Dedifferentiated amniotic fluid mesenchymal stem cell (primary cell): ENCODE measurements around the gene IL13.
"Not testable (repeated sequence)": the region's sequence is repeated elsewhere in the genome, so short reads cannot be mapped to it uniquely, and the experiment has no call there.

ENCODE experiments used
- DNase-seq: peaks from one replicate; pipeline ENCODE4 v3.0.0-alpha.2; 2016; ENCODE audit errors: extremely low spot score

The IL13 gene

DNA sequence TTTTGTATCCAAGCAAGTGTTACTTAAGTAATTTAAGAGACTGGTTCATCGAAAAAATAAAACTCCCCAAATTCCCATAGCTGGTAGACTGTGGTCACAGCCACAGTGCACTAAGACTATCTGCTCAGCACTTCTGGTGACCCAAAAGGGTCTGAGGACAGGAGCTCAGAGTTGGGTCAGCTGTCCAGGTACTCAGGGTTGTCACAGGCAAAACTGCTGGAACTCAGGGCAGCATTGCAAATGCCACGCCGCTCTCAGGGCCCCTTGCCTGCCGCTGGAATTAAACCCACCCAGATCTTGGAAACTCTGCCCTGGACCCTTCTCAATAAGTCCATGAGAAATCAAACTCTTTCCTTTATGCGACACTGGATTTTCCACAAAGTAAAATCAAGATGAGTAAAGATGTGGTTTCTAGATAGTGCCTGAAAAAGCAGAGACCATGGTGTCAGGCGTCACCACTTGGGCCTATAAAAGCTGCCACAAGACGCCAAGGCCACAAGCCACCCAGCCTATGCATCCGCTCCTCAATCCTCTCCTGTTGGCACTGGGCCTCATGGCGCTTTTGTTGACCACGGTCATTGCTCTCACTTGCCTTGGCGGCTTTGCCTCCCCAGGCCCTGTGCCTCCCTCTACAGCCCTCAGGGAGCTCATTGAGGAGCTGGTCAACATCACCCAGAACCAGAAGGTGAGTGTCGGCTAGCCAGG, at the start of gene IL13:
TSS of gene IL13 (plus strand) at position 498 of the 705 bp plus-strand sequence. CDS start at position 512, 14 bp downstream.
- no peak for DNase-seq

- no peak for DNase-seq
Observed at GRCh38 chr5:132611965-132612364, 46.0 kb upstream of the IL13 start.

- DNase-seq, result no peak
Observed at GRCh38 chr5:132612846-132613245, 45.1 kb upstream of the IL13 start.

- no peak for DNase-seq
Observed at GRCh38 chr5:132621699-132622098, 36.3 kb upstream of the IL13 start.

DNA sequence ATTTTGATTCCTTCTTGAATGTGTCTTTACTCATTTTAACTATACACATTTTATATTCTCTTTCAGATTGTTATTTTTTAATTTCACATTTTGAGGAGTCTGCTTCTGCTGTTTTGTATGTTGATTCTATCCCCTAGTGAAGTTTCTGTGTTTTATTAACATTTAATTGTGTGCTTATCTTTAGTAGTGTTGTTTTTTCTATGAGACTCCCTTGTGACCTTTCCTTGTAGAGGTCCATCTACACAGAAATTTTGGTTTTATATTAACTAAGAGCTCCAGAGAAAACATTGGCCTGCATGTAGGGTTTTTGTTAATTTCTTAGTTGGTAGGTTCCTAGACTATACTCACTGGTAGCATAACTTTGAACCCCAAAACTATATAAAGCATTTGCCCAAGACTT, 35.4 kb upstream of the IL13 start:
- DNase-seq, result no peak

DNA sequence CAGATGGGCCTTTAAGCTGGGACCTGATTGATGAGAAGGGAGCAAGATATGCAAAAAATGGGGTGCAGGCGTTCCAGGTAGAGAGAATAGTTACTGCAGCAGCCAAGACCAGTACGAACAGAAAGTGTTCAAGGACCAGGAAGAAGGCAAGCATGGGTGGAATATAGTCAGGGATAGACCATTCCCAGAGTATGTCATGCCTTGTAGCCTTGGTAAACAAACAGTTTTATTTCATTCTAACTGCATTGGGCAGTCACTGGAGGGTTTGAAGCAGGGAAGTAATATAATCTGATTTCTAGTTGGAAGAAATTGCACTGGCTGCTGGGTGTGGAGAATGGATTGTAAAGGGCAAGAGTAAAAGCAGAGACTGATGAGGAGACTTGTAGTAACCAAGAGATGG, 30.5 kb upstream of the IL13 start:
- DNase-seq, result no peak

- no peak for DNase-seq
Observed at GRCh38 chr5:132628814-132629213, 29.2 kb upstream of the IL13 start.

DNA sequence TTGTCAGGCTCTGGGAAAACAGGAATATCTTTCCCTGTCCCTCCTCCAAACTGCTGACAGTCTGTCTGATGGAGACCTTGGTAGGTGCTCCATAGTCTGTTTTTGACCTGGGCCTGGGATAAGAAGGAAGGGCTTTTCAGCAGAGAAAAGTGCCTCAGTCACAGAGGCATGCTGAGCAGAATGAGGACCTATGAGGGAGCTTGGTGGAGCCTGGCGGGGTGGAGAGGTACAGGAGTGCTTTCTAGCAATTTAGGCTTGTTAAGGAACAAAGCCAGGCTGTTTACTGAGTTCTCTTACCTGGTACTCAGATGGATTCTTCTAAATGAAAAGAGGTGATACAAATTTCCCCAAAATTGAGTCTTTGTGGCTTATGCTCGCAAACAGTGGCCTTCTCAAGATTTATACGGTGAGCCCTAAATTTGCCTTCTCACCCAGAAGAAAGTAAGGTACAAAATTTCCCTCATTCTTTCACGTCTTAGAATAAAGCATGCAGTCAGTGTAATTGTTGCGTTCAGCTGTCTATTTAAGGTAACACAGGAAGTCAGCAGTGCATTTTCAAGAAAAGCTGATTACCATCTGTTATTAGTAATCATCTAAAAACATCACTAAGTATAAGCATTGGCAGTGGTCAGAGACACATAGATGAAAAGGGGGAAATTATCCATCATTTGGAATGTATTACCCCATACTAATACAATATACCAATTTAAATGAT, 28.6 kb upstream of the IL13 start:
- no peak for DNase-seq

DNA sequence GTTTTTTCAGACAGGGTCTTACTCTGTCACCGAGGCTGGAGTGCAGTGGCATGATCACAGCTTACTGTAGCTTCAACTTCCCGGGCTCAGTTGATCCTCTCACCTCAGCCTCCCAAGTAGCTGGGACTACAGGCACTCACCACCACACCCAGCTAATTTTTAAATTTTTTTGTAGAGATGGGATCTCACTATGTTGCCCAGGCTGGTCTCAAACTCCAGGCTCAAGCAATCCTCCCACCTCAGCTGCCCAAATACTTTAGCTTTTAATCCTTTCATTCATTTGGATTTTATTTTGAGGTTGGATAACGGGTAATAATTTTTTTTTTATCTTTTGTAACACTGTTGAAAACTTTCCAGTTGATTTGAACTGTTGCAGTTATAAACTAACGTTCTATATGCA, 24.4 kb upstream of the IL13 start:
- not testable (repeated sequence) for DNase-seq

- DNase-seq, result no peak
Observed at GRCh38 chr5:132635873-132636272, 22.1 kb upstream of the IL13 start.

DNA sequence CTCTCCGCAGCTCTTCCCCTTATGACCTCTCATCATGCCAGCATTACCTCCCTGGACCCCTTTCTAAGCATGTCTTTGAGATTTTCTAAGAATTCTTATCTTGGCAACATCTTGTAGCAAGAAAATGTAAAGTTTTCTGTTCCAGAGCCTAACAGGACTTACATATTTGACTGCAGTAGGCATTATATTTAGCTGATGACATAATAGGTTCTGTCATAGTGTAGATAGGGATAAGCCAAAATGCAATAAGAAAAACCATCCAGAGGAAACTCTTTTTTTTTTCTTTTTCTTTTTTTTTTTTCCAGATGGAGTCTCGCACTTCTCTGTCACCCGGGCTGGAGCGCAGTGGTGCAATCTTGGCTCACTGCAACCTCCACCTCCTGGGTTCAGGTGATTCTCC, 20.7 kb upstream of the IL13 start:
- DNase-seq, result no peak

DNA sequence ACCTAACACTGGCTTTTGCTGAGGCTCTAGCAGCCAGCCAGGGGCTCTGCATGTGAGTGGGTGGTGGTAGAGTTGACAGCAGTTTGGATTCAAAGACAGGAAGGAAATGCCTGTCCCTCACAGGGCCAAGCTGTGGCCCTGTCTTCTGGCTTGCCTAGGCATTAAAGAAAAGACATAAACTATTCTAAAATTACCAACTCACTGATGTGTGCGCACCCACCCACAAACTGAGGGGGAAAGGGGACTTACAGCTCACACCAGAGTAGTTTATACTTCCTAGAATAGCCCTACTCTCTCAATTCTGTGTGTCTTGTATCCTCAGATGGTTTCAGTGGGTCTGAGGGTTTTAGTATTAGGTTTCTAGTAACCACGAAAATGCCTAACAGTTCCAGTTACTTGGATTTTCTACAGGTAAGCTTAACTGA, 18.3 kb upstream of the IL13 start:
- no peak for DNase-seq

DNA sequence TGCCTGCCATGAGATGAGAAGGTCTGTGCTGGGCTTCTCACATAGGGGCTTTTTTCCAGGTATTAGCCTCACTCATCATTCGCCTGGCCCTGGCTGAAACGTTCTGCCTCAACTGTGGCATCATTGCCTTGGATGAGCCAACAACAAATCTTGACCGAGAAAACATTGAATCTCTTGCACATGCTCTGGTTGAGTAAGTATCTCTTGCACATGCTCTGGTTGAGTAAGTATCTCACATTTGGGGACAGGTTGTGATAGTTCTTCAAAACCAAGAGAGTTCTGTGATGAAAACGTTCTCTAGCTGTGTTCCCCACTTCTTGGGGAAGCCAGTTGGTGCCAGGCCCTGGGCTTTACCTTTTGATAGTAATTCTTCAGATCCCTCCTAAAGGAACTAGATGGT, 17.4 kb upstream of the IL13 start:
- DNase-seq, result no peak

DNA sequence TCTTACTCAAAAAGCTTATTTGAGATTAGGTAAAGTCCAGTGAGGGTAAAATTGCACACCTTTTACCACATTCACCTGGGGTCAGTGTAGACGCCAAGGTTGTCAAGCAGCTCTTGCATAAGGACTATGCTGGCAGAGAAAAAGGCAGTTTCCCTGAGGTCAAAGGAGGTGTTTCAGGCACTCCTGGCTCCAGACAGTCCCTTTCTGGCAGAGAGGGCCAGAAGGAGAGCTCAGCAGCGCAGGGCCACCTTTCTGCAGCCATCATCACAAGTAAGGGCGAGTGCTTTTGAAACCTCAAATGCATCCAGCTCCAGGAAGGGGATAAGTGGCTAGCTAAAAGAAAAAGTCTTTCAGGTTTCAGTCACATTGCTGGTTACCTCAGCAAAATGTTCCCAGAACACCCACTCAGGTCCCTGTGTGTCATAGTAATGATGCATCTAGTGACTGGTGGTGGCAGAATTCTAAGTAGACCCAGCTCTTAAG, 16.7 kb upstream of the IL13 start:
- no peak for DNase-seq

GRCh38 chr5:132641841-132642240, 16.1 kb upstream of the IL13 start:
- no peak for DNase-seq

- DNase-seq, result no peak
Observed at GRCh38 chr5:132644177-132644576, 13.8 kb upstream of the IL13 start.

GRCh38 chr5:132646583-132647266, 11.2 kb upstream of the IL13 start:
- DNase-seq, result no peak

GRCh38 chr5:132647473-132647872, 10.5 kb upstream of the IL13 start:
- DNase-seq, result no peak

DNA sequence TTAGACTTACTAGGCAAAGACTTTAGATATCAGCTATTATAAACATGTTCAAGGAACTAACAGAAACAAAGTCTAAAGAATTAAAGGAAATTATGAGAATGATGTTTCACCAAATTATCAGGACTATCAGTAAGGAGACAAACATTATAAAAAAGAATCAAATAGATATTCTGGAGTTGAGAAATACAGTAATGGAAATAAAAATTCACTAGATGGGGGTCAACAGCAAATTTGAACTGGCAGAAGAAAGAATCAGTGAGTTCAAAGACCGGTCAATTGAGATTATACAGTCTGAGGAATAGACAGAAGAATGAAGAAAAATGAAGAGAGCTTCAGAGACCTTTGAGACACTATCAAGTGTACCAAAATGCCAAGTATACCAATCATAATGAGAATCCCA, 9.6 kb upstream of the IL13 start:
- DNase-seq, result no peak

DNA sequence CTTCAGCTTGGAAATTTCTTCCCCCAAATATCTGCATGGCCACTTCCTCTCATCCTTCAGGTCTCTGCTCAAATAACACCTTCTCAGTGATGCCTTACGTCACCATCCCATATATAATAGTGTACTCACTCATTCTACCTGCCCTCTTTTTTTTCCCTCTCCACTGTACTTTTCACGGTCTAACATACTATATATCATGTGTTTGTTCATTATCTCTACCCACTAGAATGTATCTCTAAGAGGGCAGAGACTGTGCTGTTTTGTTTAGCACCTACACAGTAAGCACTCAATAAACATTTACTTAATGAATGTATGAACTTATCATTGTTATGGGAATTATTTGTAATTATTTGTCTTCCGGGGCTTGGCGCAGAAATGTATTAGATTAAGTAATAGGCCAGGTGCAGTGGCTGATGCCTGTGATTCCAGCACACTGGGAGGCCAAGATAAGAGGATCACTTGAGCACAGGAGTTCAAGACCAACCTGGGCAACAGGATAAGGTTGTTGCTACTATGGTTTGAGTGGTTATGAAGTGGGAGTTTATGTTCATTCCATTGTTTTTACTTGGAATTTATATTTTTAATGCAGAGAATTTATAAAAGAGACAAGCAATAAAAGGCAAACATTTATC, 6.0 kb upstream of the IL13 start:
- no peak for DNase-seq

- no peak for DNase-seq
Observed at GRCh38 chr5:132653716-132654115, 4.3 kb upstream of the IL13 start.
